H1 (cell line): ENCODE results near the gene PITPNC1. TPM values are rescaled to one million over a fixed set of nuclear protein-coding genes. Genes with fewer than 3 reads are reported as not detected.

Experiments
- CTCF ChIA-PET: fragments of 300-600 bp; sonication (Branson Sonifier 250); formaldehyde crosslinking; loops from one replicate; lab custom pipeline; 2021; ENCODE audit not compliant: partially characterized antibody; lab: Charles Lee
- POLR2A ChIA-PET: fragments of 300-600 bp; sonication (Branson Sonifier 250); formaldehyde crosslinking; loops from one replicate; lab custom pipeline; 2021; ENCODE audit warnings: inconsistent platforms; ENCODE audit not compliant: partially characterized antibody; lab: Charles Lee
- DNase-seq, 2 experiments: peaks; one replicate each; pipeline versions ENCODE4 v3.0.0 to v3.0.0-alpha.2; 2010 to 2022; ENCODE audit warnings: low spot score in 2 of 2, low read depth in 1 of 2, mixed read lengths in 1 of 2
- FAIRE-seq: peaks from 2 replicates; lab custom pipeline; 2011; peaks lifted over from hg19 to GRCh38; lab: Jason Lieb, UNC
- H2AFZ ChIP-seq: 2 replicates; pipeline ENCODE4 v1.8.1; 2012; ENCODE audit warnings: low read length, inconsistent platforms
- H2AK5ac ChIP-seq: 2 replicates; pipeline ENCODE4 v1.6.1; 2013; ENCODE audit warnings: low read depth, low read length
- H2BK120ac ChIP-seq: replicated peaks from 2 replicates; pipeline ENCODE3; 2013; ENCODE audit warnings: low read depth, low read length, inconsistent platforms
- H2BK12ac ChIP-seq: 2 replicates; pipeline ENCODE4 v1.6.1; 2013; ENCODE audit warnings: low read depth, low read length
- H2BK15ac ChIP-seq: 2 replicates; pipeline ENCODE4 v1.6.1; 2013; ENCODE audit warnings: low read length
- H2BK20ac ChIP-seq: 2 replicates; pipeline ENCODE4 v1.6.1; 2013; ENCODE audit warnings: low read length
- H2BK5ac ChIP-seq: 2 replicates; pipeline ENCODE4 v1.6.1; 2013; ENCODE audit warnings: low read depth, low read length
- H3K14ac ChIP-seq: 2 replicates; pipeline ENCODE4 v1.6.1; 2013; ENCODE audit warnings: inconsistent platforms; ENCODE audit not compliant: insufficient read length
- H3K18ac ChIP-seq: 2 replicates; pipeline ENCODE4 v1.6.1; 2013; ENCODE audit warnings: low read length; ENCODE audit errors: extremely low read depth
- H3K23ac ChIP-seq: 2 replicates; pipeline ENCODE4 v1.6.1; 2013; ENCODE audit warnings: inconsistent platforms; ENCODE audit not compliant: insufficient read length
- H3K23me2 ChIP-seq: 2 replicates; pipeline ENCODE4 v1.6.1; 2013; ENCODE audit warnings: low read depth, low read length
- H3K27ac ChIP-seq: 2 replicates; pipeline ENCODE4 v1.6.1; 2011; ENCODE audit warnings: low read depth, low read length, inconsistent platforms
- H3K27me3 ChIP-seq, 4 experiments: replicated peaks in 1 of 4; 1 replicate in 1 of 4; 2 replicates in 3 of 4; pipeline versions ENCODE4 v1.6.1 to v1.8.1; 2011 to 2013; ENCODE audit warnings: low read length in 3 of 4, mild to moderate bottlenecking in 3 of 4, inconsistent platforms in 2 of 4, mixed read lengths in 2 of 4, moderate library complexity in 1 of 4; ENCODE audit not compliant: control insufficient read depth in 3 of 4, insufficient read depth in 3 of 4; ENCODE audit errors: extremely low read depth in 1 of 4
- H3K36me3 ChIP-seq, 4 experiments: 2 replicates each; pipeline versions ENCODE4 v1.6.1 to v1.8.1; 2011 to 2013; ENCODE audit warnings: mild to moderate bottlenecking in 4 of 4, low read length in 3 of 4, moderate library complexity in 2 of 4, control low read depth in 1 of 4, inconsistent platforms in 1 of 4; ENCODE audit not compliant: insufficient read depth in 4 of 4, control insufficient read depth in 2 of 4
- H3K4ac ChIP-seq: replicated peaks from 2 replicates; pipeline ENCODE3; 2013; ENCODE audit warnings: low read length, low read depth, mixed read lengths, inconsistent platforms; ENCODE audit not compliant: insufficient read length
- H3K4me1 ChIP-seq, 4 experiments: replicated peaks in 1 of 4; 1 replicate in 1 of 4; 2 replicates in 3 of 4; pipeline versions ENCODE4 v1.6.1 to v1.8.1; 2011 to 2013; ENCODE audit warnings: low read length in 3 of 4, inconsistent platforms in 2 of 4, mixed read lengths in 1 of 4; ENCODE audit not compliant: insufficient read depth in 4 of 4, control insufficient read depth in 3 of 4
- H3K4me2 ChIP-seq, 2 experiments: 2 replicates each; pipeline versions ENCODE4 v1.6.1 to v1.8.1; 2011 to 2013; ENCODE audit warnings: low read depth in 2 of 2, low read length in 2 of 2, control low read depth in 1 of 2, inconsistent platforms in 1 of 2, mild to moderate bottlenecking in 1 of 2; ENCODE audit not compliant: insufficient read depth in 1 of 2
- H3K4me3 ChIP-seq, 4 experiments: fragments of 200-600, 300-600 bp in 1 of 4; sonication (generic), shearing (Covaris generic), sonication (Bioruptor Twin) in 1 of 4; 2 replicates each; pipeline versions ENCODE4 v1.5.1 to v1.8.1; 2011 to 2016; ENCODE audit warnings: low read length in 4 of 4, low read depth in 3 of 4, control low read depth in 2 of 4, inconsistent platforms in 2 of 4, mild to moderate bottlenecking in 2 of 4, mixed read lengths in 1 of 4, moderate library complexity in 1 of 4; ENCODE audit not compliant: insufficient read depth in 2 of 4; ENCODE audit errors: extremely low read depth in 1 of 4
- H3K56ac ChIP-seq: replicated peaks from 2 replicates; pipeline ENCODE3; 2013; ENCODE audit warnings: low read depth, mild to moderate bottlenecking, mixed read lengths, low read length, inconsistent platforms; ENCODE audit not compliant: insufficient read length
- H3K79me1 ChIP-seq: 2 replicates; pipeline ENCODE4 v1.6.1; 2013; ENCODE audit warnings: low read depth, low read length, control low read depth
- H3K79me2 ChIP-seq, 2 experiments: 2 replicates each; pipeline versions ENCODE4 v1.6.1 to v1.8.1; 2012 to 2013; ENCODE audit warnings: low read length in 2 of 2, mild to moderate bottlenecking in 2 of 2, inconsistent platforms in 1 of 2; ENCODE audit not compliant: insufficient read depth in 2 of 2, control insufficient read depth in 1 of 2
- H3K9ac ChIP-seq, 4 experiments: replicated peaks in 1 of 4; 1 replicate in 1 of 4; 2 replicates in 3 of 4; pipeline versions ENCODE4 v1.6.1 to v1.8.1; 2011 to 2013; ENCODE audit warnings: low read depth in 3 of 4, low read length in 3 of 4, control low read depth in 2 of 4, mild to moderate bottlenecking in 2 of 4, moderate library complexity in 2 of 4, inconsistent platforms in 1 of 4; ENCODE audit errors: extremely low read depth in 1 of 4
- H3K9me3 ChIP-seq, 2 experiments: 2 replicates each; pipeline versions ENCODE4 v1.6.1 to v1.8.1; 2012 to 2013; ENCODE audit warnings: mild to moderate bottlenecking in 2 of 2, moderate library complexity in 2 of 2, control low read depth in 1 of 2, inconsistent platforms in 1 of 2, low read depth in 1 of 2, low read length in 1 of 2, mixed read lengths in 1 of 2; ENCODE audit not compliant: insufficient read depth in 2 of 2
- H4K20me1 ChIP-seq, 2 experiments: replicated peaks in 1 of 2; 2 replicates each; pipeline versions ENCODE3 to v1.8.1; 2011 to 2013; ENCODE audit warnings: inconsistent platforms in 2 of 2, low read length in 2 of 2, mild to moderate bottlenecking in 1 of 2; ENCODE audit not compliant: insufficient read depth in 2 of 2, control insufficient read depth in 1 of 2
- H4K5ac ChIP-seq: 2 replicates; pipeline ENCODE4 v1.6.1; 2013; ENCODE audit warnings: low read length, low read depth, mixed read lengths, inconsistent platforms; ENCODE audit not compliant: insufficient read length
- H4K8ac ChIP-seq: 2 replicates; pipeline ENCODE4 v1.8.0; 2013; ENCODE audit warnings: mild to moderate bottlenecking, moderate library complexity, low read length, inconsistent platforms; ENCODE audit not compliant: insufficient read depth; ENCODE audit errors: extremely low read depth
- H4K91ac ChIP-seq: replicated peaks from 2 replicates; pipeline ENCODE3; 2013; ENCODE audit warnings: low read length, mixed read lengths, inconsistent platforms; ENCODE audit not compliant: insufficient read length
- CBX8 ChIP-seq: fragments of 300-800, 300-1000 bp; sonication (generic); IDR thresholded peaks from 2 replicates; pipeline ENCODE4 v1.7.1; 2016; ENCODE audit warnings: low read depth, low read length, borderline replicate concordance
- WGBS, 2 experiments: shearing (Covaris generic) in 1 of 2; methylation state at CpG; one replicate each; pipeline versions ENCODE4 v1.1.6 to v1.1.7; 2013 to 2015; ENCODE audit warnings: low lambda C conversion rate in 2 of 2, mixed read lengths in 2 of 2, inconsistent platforms in 1 of 2, low coverage in 1 of 2, missing lambda C conversion rate in 1 of 2; ENCODE audit not compliant: insufficient replicate concordance in 2 of 2, insufficient coverage in 1 of 2, insufficient read length in 1 of 2; ENCODE audit errors: extremely low coverage in 1 of 2, missing lambda C conversion rate in 1 of 2; 5-methylcytosine and 5-hydroxymethylcytosine counted together
- polyA plus RNA-seq, 7 experiments: library from polyadenylated mRNA; depleted of rRNA in 3 of 7; stranded (reverse) in 5 of 7; unstranded in 2 of 7; fragments of >200 nt in 5 of 7; fragments of 200-250 nt in 2 of 7; gene quantifications; 1 replicate in 5 of 7; 2 replicates in 1 of 7; 4 replicates in 1 of 7; pipeline versions ENCODE4 v1.2.1 to v1.2.3, GENCODE V29; 2011 to 2013; ENCODE audit warnings: missing spikeins in 2 of 7, mixed read lengths in 2 of 7
- total RNA-seq: library from RNA; stranded (reverse); fragmentation: NEBNext Ultra II Directional; extraction: Animal tissue kit (Norgen Biotek cat#: 25700); gene quantifications from 2 replicates; pipeline ENCODE4 v1.2.1, GENCODE V29; 2021

PITPNC1 gene
- total and polyA plus RNA-seq, 2 of the 8 experiments (the other 6 are each of a cell fraction or from before 2014, with no cell fraction given): 17.6 to 54.7 TPM

GRCh38 chr17:67441896-67442219 lies 64.8 kb downstream of the PITPNC1 start:
- Histone ChIP-seq H2AK5ac (no peak overlapping the region), H3K18ac (no peak overlapping the region), H2BK5ac (no peak overlapping the region), H2BK20ac (no peak overlapping the region), H4K5ac (no peak overlapping the region), H3K4me2 (no peak overlapping the region), H3K36me3 (no peaks in the 10 kb centered on the region), H4K91ac (no peak overlapping the region), H3K56ac (no peak overlapping the region), H3K79me1 (peaks cover 4% of the 10 kb centered on the region; the same call in 1 of the 2 replicates), H2AFZ (no peak overlapping the region), H4K20me1 (no peaks in the 10 kb centered on the region), H3K4me3 (no peak overlapping the region), H3K23me2 (no peaks in the 10 kb centered on the region), H3K4me1 (peaks cover 3 to 22% (median 6%) of the 10 kb centered on the region in 4 experiments; a peak in 5 of 7 replicates), H4K8ac (no peak overlapping the region), H3K14ac (no peak overlapping the region), H3K9ac (no peak overlapping the region), H3K79me2 (peaks cover 0 to 63% of the 10 kb centered on the region in 2 experiments; a peak in 2 of 4 replicates), H3K23ac (no peak overlapping the region), H2BK120ac (no peak overlapping the region), H3K9me3 (no peaks in the 10 kb centered on the region), H3K27me3 (no peaks in the 10 kb centered on the region), H2BK12ac (no peak overlapping the region), H2BK15ac (no peak overlapping the region), H3K4ac (no peak overlapping the region), H3K27ac (no peak overlapping the region)
- POLR2A ChIA-PET: no interaction called here
- no peak for FAIRE-seq
- DNase-seq: no peak
- 94% methylated on average over 1 of the region's 1 CpG; no CpG with 5 or more reads in 1 of the 2 experiments for WGBS, 2 experiments
- CTCF ChIA-PET: interaction anchor here (0.7 to 1.5 kb wide), 6 partner anchors 11 to 245 kb away, joined by 3 to 6 read pairs (median 4); no protein-coding TSS in a partner anchor
- no peak for TF ChIP-seq CBX8
